HG02610 (cell line): Measurements from ENCODE around the gene MACROD2.

Experiments
- ATAC-seq: cut with Tn5 transposase; IDR thresholded peaks from one replicate; pipeline ENCODE4 v1.9.1; 2021; ENCODE audit warnings: mild to moderate bottlenecking, moderate library complexity; ENCODE audit not compliant: unreplicated experiment

Gene MACROD2

DNA sequence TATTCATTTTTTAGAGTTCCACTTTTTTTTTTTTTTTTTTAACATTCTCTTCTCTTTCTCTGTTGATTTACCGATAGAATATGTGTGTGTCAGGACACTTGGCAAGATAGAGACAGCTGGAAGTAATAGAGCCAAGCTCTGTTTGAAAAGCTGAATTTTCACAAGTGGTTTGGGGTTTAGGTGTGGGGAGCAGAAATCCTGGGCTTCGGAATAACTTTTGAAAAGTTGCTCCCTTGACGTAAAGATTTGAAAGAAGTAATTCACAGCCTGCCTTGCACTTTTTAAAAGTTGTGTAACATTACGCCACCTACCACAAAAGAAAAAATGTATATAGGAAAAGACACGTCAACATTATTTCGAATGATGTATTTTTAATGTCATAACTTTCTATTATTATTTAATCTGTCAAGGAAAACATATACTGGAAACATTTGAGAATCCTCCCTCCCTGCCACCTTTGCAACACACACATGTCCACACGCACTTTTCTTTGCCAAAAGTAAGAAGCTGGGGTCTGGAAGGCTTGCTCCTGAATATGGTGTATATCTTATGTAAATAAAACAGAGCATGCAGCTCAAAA, 1660.1 kb downstream of the MACROD2 start:
- ATAC-seq: no peak

DNA sequence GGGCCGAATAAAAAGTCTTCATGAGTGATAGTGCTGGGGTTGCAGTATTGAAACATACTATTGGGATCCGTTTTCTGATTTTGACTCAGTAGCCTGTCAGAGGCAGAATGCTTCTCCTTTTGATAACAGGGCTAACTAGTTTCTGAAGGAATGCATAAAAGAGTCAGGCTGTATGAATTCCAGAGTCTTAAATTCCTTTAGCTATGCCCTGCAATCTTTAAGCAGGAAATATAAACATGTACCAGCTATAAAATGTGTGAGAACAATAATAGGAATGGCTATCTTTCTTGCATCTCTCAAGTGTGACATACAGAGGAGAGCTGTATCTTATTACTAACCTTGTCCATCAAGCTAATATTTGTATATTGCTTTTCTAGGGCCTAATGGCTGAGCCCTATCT, 1660.8 kb downstream of the MACROD2 start:
- no peak for ATAC-seq

- ATAC-seq: no peak
Measured at GRCh38 chr20:15658295-15658694, 1663.0 kb downstream of the MACROD2 start.

DNA sequence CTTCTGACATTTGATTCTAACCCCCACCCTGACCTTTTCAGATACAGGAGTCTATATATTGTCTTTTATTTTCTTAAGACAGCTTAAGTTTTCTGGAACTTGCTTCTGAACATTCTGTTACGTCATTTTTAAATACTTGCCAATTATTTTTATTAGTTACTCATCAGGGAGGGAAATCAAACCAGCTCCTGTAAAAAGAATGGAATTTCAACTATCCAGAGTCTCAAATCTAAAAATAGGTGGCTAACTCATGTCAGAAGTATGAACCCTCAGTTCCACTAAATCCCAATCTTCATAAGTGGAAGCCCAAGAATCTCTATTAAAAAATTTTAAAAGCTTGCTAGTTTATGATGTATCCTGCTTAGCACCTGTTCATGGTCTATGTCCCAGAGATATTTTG, 1677.9 kb downstream of the MACROD2 start:
- ATAC-seq: no peak

DNA sequence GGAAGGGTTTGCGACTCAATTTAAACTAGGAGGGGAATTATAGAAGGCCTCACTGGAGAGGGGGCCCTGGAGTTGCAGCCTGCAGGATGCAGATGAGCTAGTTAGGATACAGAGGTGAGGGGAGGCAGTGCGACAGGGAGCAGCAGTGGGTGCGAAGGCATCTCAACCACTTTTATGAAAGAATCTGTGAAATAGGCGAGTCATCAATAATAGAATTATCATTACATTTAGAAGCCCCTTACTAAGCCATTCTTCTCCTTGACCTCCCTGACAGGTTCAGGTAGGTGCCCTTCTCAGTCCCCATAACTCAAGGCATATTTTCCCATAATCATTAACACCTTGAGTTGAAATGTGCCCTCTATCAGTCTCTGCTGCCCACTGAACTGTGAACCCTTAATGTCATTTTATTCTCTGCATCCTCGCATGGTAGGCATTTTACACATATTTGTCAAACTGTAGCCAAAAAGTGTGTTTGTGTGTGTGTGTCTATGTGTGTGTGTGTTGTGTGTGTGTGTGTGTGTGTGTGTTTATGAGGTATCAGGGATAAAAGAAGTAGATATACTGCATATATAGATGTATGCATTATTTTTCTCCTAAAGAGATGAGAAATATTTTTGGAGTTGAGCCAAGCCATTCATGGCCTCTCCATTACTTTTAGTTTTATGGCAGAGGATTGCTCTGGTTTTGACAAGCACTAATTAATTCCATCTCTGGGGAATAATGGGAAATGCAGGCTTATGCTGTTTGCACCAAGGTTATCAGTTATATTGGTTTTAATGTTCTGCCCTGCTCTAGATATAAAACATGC, 1679.1 kb downstream of the MACROD2 start:
- ATAC-seq: no peak

DNA sequence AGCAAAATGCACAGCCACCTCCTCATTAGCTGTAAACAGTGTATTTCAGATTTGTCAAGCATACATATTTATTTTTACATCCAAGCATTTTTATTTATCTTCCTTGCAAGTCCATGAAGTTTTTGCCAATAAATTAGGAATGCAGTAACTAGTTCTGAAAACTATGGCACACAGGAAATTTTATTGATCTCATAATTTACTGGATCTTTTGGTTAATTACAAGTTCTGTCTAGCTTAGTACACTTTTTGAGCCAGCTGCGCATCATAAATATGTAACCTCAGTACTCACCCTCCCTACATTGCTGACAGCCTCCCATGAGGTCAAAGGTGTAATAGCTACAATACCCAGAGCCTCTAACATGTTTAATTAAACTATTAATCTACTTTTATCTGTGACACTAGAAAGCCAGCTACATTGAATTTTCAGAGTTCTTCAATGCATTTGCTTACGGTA, 1679.8 kb downstream of the MACROD2 start:
- no peak for ATAC-seq

DNA sequence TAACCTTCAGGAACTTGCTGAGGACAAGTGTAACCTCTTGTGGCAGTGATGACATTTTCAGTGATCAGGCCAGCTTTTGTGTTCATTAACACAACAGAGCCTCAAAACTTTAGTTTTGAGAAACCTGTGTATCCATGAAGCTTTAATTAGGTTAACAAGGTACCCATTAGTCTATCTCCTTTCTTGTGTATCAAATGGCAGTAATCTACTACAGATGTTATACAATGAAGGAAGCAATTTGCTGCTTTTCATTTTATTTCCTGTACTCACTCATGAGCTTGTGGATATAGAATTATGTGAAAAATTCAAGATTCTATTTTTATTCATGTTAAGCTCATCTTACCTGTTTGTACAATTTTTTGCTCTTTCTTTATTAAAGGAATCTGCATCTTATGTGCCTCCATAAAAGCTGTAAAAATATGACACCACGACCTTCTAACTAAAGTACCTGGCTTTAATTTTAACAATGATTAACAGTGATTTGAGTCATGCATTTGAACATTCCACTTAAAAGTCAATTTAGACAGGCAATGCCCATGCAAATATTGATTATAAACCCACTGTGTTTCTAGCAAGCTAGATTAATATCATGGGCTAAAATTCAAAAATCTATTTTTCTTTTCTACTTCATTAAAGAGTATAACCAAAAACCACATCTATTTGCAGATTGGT, 1680.6 kb downstream of the MACROD2 start:
- ATAC-seq: no peak

DNA sequence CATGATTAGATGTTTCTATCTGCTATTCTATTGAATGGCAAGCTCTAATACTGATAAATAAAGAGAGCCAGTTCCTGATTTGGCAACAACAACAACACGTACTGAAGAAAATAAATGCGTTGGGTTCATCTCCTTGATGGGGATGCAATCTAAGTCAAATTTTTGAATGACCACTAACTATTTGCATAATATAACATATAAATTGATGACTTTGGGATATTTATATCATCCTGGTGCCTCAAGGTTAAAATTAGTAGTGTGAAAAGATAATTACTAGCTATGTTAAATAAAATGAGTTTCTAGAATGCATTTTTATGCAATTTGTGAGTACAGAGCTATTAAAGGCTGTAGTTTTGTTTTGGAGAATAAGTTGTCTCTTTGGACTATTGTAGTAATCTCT, 1681.5 kb downstream of the MACROD2 start:
- ATAC-seq: no peak

DNA sequence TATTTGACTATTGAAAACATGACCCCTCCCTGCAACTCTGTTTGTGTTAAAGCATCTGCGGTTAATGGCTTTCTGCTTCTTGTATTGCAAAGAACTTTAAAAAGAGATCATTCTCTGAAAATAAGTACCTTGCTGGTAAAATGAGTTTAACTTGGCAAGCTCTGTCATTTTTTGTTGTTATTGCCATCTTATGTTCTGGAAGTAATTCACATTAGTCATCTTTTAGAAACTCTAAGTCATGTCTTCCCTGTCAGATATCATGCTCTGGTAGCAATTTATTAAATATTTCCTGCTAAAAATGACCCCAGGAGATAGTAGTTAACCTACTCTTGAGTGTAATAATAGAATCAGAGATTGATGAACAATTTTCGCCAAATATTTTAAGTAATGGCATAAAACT, 1687.4 kb downstream of the MACROD2 start:
- no peak for ATAC-seq

GRCh38 chr20:15692570-15692969, 1697.3 kb downstream of the MACROD2 start:
- ATAC-seq: no peak

DNA sequence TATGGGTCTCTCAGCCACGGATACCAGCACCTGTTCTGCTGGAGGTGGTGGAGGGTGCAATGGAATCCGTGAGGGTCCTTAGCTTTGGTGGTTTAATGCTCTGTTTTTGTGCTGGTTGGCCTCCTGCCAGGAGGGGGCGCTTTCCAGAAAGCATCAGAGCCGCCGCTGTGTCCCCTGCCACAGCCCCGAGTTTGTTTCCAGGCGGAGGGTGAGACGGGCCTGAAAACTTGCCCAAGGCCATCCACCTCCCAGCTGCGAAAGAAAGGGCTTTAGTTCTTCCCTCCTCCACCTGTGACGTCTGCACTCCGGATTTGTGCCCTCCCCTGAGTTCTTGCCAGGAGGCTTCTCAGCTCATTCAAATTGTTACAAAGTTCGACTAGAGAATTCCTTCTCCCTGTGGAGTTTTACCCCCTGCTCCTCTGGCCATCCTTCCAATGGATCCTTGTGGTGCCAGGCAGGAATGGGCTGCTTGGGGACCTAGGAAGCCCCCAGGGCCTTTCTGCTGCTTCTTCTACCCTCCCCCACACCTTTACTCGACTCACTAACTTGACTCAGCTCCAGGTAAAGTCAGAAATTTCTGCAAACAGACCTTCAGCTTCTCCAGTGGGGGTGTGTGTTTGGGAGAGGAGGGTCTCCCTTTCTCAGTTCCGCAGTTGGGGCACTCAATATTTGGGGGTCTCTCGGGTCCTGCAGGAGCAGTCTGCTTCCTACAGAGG, 1704.3 kb downstream of the MACROD2 start:
- no peak for ATAC-seq

DNA sequence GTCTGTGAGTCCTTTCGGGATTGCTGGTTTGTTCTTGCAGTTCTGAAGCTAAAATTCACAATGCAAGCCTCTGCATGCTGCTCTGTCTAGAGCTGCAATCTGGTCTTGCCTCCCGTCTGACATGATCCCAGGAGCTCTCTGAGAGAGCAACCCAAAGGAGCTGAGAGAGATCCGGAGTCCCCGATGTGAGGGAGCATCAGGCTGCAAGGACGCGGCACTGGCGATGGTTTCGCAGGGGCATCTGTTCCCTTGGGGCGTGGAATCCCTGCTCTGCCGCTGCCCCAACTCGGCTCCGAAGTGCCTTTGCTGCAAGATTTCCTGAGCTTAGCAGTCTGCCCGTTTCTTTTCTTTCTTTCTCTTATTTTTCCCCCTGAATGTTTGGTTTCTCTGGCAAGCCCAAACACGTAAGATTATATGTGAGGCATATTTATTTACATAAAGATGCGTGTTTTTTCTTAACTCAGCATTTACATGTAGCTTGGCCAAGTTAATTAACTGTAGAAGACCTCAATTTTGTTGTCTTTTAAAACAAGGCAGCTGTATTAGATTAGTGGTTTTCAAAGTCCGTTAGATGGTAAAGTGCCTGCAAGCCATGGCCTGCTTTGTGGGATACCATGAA, 1704.9 kb downstream of the MACROD2 start:
- no peak for ATAC-seq

DNA sequence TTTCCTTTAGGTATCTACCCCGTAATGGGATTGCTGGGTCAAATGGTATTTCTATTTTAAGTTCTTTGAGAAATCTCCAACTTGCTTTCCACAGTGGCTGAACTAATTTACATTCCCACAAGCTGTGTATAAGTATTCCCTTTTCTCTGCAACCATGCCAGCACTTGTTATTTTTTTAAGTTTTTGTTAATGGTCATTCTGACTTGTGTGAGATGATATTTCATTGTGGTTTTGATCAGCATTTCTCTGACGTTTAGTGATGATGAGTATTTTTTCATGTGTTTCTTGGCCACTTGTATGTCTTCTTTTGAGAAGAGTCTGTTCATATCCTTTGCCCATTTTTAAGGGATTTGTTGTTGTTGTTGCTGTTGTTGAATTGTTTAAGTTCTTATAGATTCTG, 1706.8 kb downstream of the MACROD2 start:
- no peak for ATAC-seq

DNA sequence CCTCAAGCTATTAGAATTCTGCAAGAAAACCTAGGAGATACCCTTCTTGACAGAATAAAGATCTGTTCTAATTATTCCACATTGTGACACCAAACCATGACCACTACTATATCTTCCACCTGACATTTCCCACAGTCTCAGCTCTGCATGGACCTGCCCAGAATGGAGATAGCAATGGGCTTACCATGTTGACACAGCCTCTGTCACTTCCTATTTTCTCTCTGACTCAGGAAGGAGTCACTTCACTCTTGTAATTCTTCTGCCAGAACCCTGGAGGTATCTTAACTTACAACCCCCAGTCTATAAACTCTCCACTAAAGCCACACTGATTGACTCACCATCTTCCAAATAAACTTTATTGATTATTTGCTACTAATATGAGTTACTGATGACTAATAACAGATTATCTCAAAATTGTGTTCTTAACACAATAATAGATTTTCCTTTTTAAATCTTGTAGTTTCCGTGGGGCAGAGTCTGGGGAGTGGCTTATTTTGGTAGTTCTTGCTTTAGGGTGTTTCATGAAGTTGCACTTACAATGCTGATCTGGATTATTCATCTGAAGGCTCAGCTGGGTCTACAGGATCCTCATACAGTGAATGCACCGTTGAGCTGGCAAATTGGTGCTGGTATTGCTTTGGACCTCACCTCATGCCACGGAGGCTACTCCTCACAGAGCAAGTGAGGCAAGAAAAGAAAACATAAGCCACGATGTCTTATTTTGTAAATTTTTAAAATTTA, 1708.0 kb downstream of the MACROD2 start:
- ATAC-seq: no peak

DNA sequence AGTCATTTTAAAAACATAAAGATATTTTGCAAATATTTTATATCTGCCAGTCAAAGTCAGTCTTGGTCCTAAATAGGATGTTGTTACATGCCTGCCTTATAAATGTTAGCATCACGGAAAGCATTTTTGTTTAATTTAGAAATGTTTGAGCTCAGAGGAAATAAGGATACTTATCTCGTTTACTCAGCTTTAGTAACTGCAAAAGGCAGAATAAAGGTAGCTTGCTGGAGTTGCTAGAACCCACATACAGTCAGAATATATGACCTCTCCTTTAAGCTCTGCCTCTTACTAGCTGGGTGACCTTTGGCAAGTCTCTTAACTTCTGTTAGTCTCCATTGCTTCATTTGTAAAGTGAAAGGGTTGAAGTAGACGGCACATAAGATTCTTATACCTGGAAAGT, 1710.7 kb downstream of the MACROD2 start:
- no peak for ATAC-seq

GRCh38 chr20:15706719-15707118, 1711.4 kb downstream of the MACROD2 start:
- ATAC-seq: no peak

GRCh38 chr20:15708984-15709598, 1713.8 kb downstream of the MACROD2 start:
- ATAC-seq: peak; percentile 67

DNA sequence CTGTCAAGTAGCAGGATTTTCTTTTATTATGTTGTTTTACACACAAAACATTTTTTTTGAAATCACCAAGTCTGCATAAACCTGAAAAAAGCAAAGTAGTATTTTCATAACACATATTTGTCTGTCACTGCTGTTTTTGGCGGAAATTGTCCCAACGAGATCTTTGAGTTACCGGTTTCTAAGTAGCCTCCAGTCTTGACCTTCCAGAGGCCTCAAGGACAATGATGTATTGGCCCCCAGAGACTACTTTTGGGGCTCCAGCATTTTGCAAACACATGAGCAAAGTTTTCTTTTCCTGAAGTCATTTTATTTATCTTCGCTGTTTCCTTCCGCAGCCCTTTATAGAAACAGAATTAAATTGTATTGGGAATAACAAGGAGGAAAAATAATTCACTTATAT, 1715.3 kb downstream of the MACROD2 start:
- no peak for ATAC-seq

GRCh38 chr20:15711177-15711576, 1715.9 kb downstream of the MACROD2 start:
- ATAC-seq: no peak

DNA sequence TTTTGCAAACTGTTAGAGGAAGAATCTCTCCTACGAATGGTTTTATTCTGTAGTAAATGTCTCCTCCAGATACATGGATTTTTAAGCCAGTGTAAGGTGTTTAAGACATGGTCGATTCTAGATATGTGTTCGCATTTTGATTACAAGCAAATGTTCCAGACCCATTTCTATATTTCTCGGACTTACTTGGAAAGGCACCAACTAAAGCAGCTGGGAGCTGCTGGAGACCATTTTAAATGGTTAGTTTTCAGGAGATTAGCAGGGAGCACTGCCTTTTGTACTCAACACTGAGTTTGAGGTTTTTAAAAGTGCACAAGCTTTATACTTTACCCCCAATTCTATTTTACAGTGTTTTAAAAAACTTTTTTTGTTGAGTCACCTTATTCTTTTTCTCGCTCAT, 1720.9 kb downstream of the MACROD2 start:
- ATAC-seq: no peak
